Sigmoid colon (tissue), 4 donors: ENCODE measurements around the gene JAKMIP3.

Source experiments
- CTCF ChIP-seq, 4 experiments: fragments of 450-650 bp in 3 of 4; fragments of 200-600 bp in 1 of 4; IDR thresholded peaks; one replicate each; pipeline ENCODE4 v1.5.1; 2016 to 2019; ENCODE audit warnings: antibody characterized with exemption in 4 of 4, mild to moderate bottlenecking in 3 of 4, moderate library complexity in 2 of 4
- POLR2A ChIP-seq, 2 donors: fragments of 450-650 bp; IDR thresholded peaks; one replicate each; pipeline ENCODE4 v1.6.1; 2016; ENCODE audit warnings: antibody characterized with exemption in 2 of 2, mild to moderate bottlenecking in 2 of 2, moderate library complexity in 2 of 2
- POLR2AphosphoS5 ChIP-seq, 4 donors: sonication (generic); formaldehyde crosslinking; IDR thresholded peaks; one replicate each; pipeline ENCODE4 v1.6.1; 2017; ENCODE audit warnings: antibody characterized with exemption in 4 of 4

DNA sequence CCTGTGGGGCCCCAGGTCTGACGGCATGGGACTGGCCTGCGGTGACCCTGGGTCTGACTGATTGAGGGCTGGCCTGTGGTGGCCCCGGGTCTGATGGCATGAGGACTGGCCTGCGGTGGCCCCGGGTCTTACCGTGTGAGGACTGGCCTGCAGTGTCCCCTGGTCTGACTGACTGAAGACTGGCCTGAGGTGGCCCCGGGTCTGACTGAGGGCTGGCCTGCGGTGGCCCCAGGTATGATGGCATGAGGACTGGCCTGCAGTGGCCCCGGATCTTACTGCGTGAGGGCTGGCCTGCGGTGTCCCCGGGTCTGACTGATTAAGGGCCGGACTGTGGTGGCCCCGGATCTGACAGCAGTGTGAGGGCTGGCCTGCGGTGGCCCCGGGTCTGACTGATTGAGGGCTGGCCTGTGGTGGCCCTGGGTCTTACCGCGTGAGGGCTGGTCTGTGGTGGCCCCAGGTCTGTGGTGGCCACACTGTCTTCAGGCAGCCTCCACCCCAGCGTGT lies 10.9 kb downstream of the JAKMIP3 start:
- TF ChIP-seq POLR2AphosphoS5 (IDR thresholded peaks at IDR 0.05) (no peak), CTCF (IDR thresholded peaks at IDR 0.05) (no peak), POLR2A (IDR thresholded peaks at IDR 0.05) (no peak)
